A549 (cell line): ENCODE measurements around the gene NIN. TPM values are rescaled to one million over a fixed set of nuclear protein-coding genes. Genes with fewer than 3 reads are reported as not detected.

Source experiments
- ATAC-seq, 2 experiments: fragments of 200-7000 bp in 1 of 2; fragments of >200 bp in 1 of 2; cut with Nextera tagmentation in 1 of 2; cut with Tn5 transposase in 1 of 2; 3 replicates each; pipeline versions ENCODE4 v1.8.0 to v1.9.1; 2018 to 2020; ENCODE audit warnings: mild to moderate bottlenecking in 1 of 2, moderate library complexity in 1 of 2
- CTCF ChIA-PET: fragments of 300-600 bp; sonication (Branson Sonifier 250); formaldehyde crosslinking; extraction: SDS; loops from one replicate; lab custom pipeline; 2021; ENCODE audit warnings: antibody characterized with exemption, inconsistent platforms; lab: Yijun Ruan, JAX
- POLR2A ChIA-PET: fragments of 350-600 bp; formaldehyde crosslinking; extraction: SDS; loops from one replicate; lab custom pipeline; 2021; ENCODE audit warnings: antibody characterized with exemption, inconsistent platforms; lab: Yijun Ruan, JAX
- DNase-seq, 2 experiments: peaks; one replicate each; pipeline versions ENCODE4 v3.0.0 to v3.0.0-alpha.2; 2011 to 2016; ENCODE audit warnings: low read depth in 1 of 2, low spot score in 1 of 2
- FAIRE-seq: peaks from 2 replicates; lab custom pipeline; 2011; peaks lifted over from hg19 to GRCh38; lab: Jason Lieb, UNC
- H3K27ac ChIP-seq, 2 experiments: fragments of >200 bp; sonication (Bioruptor Twin); formaldehyde crosslinking; 3 replicates each; pipeline ENCODE4 v1.5.1; 2016 to 2017
- H3K4me1 ChIP-seq: fragments of >200 bp; sonication (Bioruptor Twin); formaldehyde crosslinking; 3 replicates; pipeline ENCODE4 v1.6.1; 2016
- H3K4me2 ChIP-seq: fragments of >200 bp; sonication (Bioruptor Twin); formaldehyde crosslinking; 3 replicates; pipeline ENCODE4 v1.6.1; 2016
- H3K4me3 ChIP-seq: fragments of >200 bp; sonication (Bioruptor Twin); formaldehyde crosslinking; 3 replicates; pipeline ENCODE4 v1.5.1; 2016
- H3K9me3 ChIP-seq: fragments of >200 bp; sonication (Bioruptor Twin); formaldehyde crosslinking; 3 replicates; pipeline ENCODE4 v1.6.1; 2016
- BCL3 ChIP-seq: fragments of >200 bp; sonication (Bioruptor Twin); formaldehyde crosslinking; IDR thresholded peaks from 3 replicates; pipeline ENCODE4 v1.6.1; 2016
- BHLHE40 ChIP-seq: IDR thresholded peaks from 2 replicates; pipeline ENCODE4 v1.6.1; 2012; ENCODE audit warnings: low read depth, low read length, inconsistent platforms
- CBX2 ChIP-seq: fragments of 200-600 bp; sonication (generic); IDR thresholded peaks from 2 replicates; pipeline ENCODE4 v1.6.1; 2016; ENCODE audit warnings: low read depth, mild to moderate bottlenecking, borderline replicate concordance
- CBX8 ChIP-seq: fragments of 200-600 bp; sonication (generic); IDR thresholded peaks from 2 replicates; pipeline ENCODE4 v1.6.1; 2016
- CTCF ChIP-seq: fragments of >200 bp; sonication (Bioruptor Twin); formaldehyde crosslinking; IDR thresholded peaks from 3 replicates; pipeline ENCODE4 v1.5.1; 2016
- EHF ChIP-seq: fragments of 250-450 bp; sonication (Bioruptor Pico); IDR thresholded peaks from 2 replicates; pipeline ENCODE4 v1.5.0; 2020; ENCODE audit warnings: mild to moderate bottlenecking
- HMGXB4 ChIP-seq: fragments of 250-450 bp; sonication (Bioruptor Pico); IDR thresholded peaks from 2 replicates; pipeline ENCODE4 v1.5.0; 2021; ENCODE audit warnings: mild to moderate bottlenecking, moderate library complexity, borderline replicate concordance
- HOXA7 ChIP-seq: fragments of 250-450 bp; sonication (Bioruptor Pico); IDR thresholded peaks from 2 replicates; pipeline ENCODE4 v1.5.0; 2020; ENCODE audit warnings: mild to moderate bottlenecking, moderate library complexity
- KDM5A ChIP-seq: fragments of 200-600 bp; sonication (generic); IDR thresholded peaks from 2 replicates; pipeline ENCODE4 v1.6.1; 2016; ENCODE audit warnings: antibody characterized with exemption, mild to moderate bottlenecking
- MAX ChIP-seq: IDR thresholded peaks from 2 replicates; pipeline ENCODE4 v1.6.1; 2012
- MYC ChIP-seq: IDR thresholded peaks from 2 replicates; pipeline ENCODE4 v1.6.1; 2012; ENCODE audit warnings: mild to moderate bottlenecking, inconsistent platforms, low read length, improper control_type of control experiment, borderline replicate concordance
- NFE2L2 ChIP-seq: fragments of 150-350 bp; conservative IDR thresholded peaks from 2 replicates; pipeline ENCODE4 v1.6.1; 2014; ENCODE audit warnings: low read length
- POLR2AphosphoS2 ChIP-seq: conservative IDR thresholded peaks from 2 replicates; pipeline ENCODE4 v1.6.1; 2012; ENCODE audit warnings: low read length, improper control_type of control experiment, inconsistent platforms
- RAD21 ChIP-seq, 2 experiments: fragments of >200 bp in 1 of 2; sonication (Bioruptor Twin) in 1 of 2; formaldehyde crosslinking in 1 of 2; IDR thresholded peaks in 1 of 2; conservative IDR thresholded peaks in 1 of 2; 2 replicates in 1 of 2; 3 replicates in 1 of 2; pipeline ENCODE4 v1.6.1; 2012 to 2018; ENCODE audit warnings: inconsistent platforms in 1 of 2
- RARB ChIP-seq: fragments of 250-450 bp; sonication (Bioruptor Pico); IDR thresholded peaks from 2 replicates; pipeline ENCODE4 v1.8.0; 2021; ENCODE audit warnings: mild to moderate bottlenecking, moderate library complexity
- SMC3 ChIP-seq: fragments of >200 bp; sonication (Bioruptor Twin); formaldehyde crosslinking; IDR thresholded peaks from 3 replicates; pipeline ENCODE4 v1.6.1; 2018; ENCODE audit warnings: inconsistent platforms
- TP53 ChIP-seq: fragments of 250-450 bp; sonication (Bioruptor Pico); IDR thresholded peaks from 2 replicates; pipeline ENCODE4 v1.5.0; 2021; ENCODE audit warnings: mild to moderate bottlenecking, moderate library complexity
- ZC3H11A ChIP-seq: fragments of 450-650 bp; IDR thresholded peaks from 2 replicates; pipeline ENCODE4 v1.6.1; 2014; ENCODE audit warnings: antibody characterized with exemption, mild to moderate bottlenecking
- ZFP36 ChIP-seq: fragments of 450-650 bp; IDR thresholded peaks from 2 replicates; pipeline ENCODE4 v1.6.1; 2014; ENCODE audit warnings: borderline replicate concordance; ENCODE audit not compliant: partially characterized antibody
- WGBS: methylation state at CpG from one replicate; pipeline ENCODE4 v1.1.6; 2017; ENCODE audit errors: missing lambda C conversion rate; 5-methylcytosine and 5-hydroxymethylcytosine counted together
- polyA plus RNA-seq, 4 experiments: library from polyadenylated mRNA; depleted of rRNA in 3 of 4; stranded (reverse); fragments of >200 nt; fragmentation: RNase III in 1 of 4; extraction: RNeasy Plus Mini Kit Qiagen cat#74134 plus additional on column Dnase treatment in 1 of 4; gene quantifications; 2 replicates in 3 of 4; 3 replicates in 1 of 4; pipeline ENCODE4 v1.2.3, GENCODE V29; 2011 to 2017

NIN gene
- polyA plus RNA-seq, 2 of the 4 experiments (the other 2 are of a cell fraction), result 12.4 to 19.5 TPM

- Histone ChIP-seq H3K9me3 (no peaks in the 10 kb centered on the region), H3K4me3 (no peak overlapping the region), H3K4me2 (no peak overlapping the region), H3K27ac (no peak overlapping the region), H3K4me1 (peaks cover 5% of the 10 kb centered on the region; the same call in 1 of the 3 replicates)
- 64% methylated on average over 7 of the region's 7 CpGs for WGBS
- TF ChIP-seq KDM5A (no peak), HOXA7 (CRISPR knock-in tag) (no peak), TP53 (CRISPR knock-in tag) (no peak), MYC (no peak), CTCF (peak; percentile 74), ZFP36 (no peak), MAX (no peak), SMC3 (peak; percentile 46; the same call in 1 of the 3 replicates), RAD21 (conservative IDR thresholded peaks at IDR 0.05 in 1 of 2, IDR thresholded peaks at IDR 0.05 in 1 of 2) (peak; percentile 73 to 84), POLR2AphosphoS2 (no peak), CBX2 (no peak)
- CTCF ChIA-PET, result interaction anchor here (0.6 to 8.6 kb wide), 37 partner anchors 12 to 430 kb away, joined by 3 to 151 read pairs (median 4); partner anchors contain the start of gene SAV1
- peak; percentile 88 to 93 for ATAC-seq
- no peak for FAIRE-seq
- POLR2A ChIA-PET, result interaction anchor here (1.8 kb wide), 1 partner anchor 106 kb away, joined by 15 read pairs; the partner anchor contains the start of gene SAV1
- peak; percentile 33 to 63 for DNase-seq
These were observed 57.1 kb downstream of the NIN start for GRCh38 chr14:50773632-50774541.

GRCh38 chr14:50772412-50772811 is 58.5 kb downstream of the NIN start:
- H3K4me1 ChIP-seq, result peaks cover 5% of the 10 kb centered on the region; the same call in 1 of the 3 replicates
- H3K4me2 ChIP-seq, result no peak overlapping the region
- no peak for TF ChIP-seq BHLHE40
- no peak for TF ChIP-seq NFE2L2
- TF ChIP-seq RARB, result no peak
- TF ChIP-seq CBX8, result no peak
- no peak for TF ChIP-seq EHF (CRISPR knock-in tag)
- no peak for TF ChIP-seq ZC3H11A
- TF ChIP-seq CTCF, result no peak
- TF ChIP-seq HMGXB4, result no peak
- TF ChIP-seq BCL3, result no peak
- 94% methylated on average over 7 of the region's 7 CpGs for WGBS
- DNase-seq (no peak), FAIRE-seq (no peak), ATAC-seq (no peak)
- H3K27ac ChIP-seq, result no peak overlapping the region
- H3K9me3 ChIP-seq, result no peaks in the 10 kb centered on the region
- no peak overlapping the region for H3K4me3 ChIP-seq
- CTCF ChIA-PET, result interaction anchor here (0.6 to 8.6 kb wide), 8 partner anchors 11 to 233 kb away, joined by 3 to 151 read pairs (median 8); partner anchors contain the start of gene SAV1
- POLR2A ChIA-PET, result no interaction called here
